Natural killer cell (primary cell): ENCODE data around the gene WEE1. TPM values are rescaled to one million over a fixed set of nuclear protein-coding genes. Genes with fewer than 3 reads are reported as not detected.
A peak's percentile ranks its signal among the peaks of the same experiment; 100 is the strongest.

ENCODE experiments used
- ATAC-seq, 3 donors: fragments of 150-1000 bp in 2 of 3; fragments of 200-7000 bp in 1 of 3; cut with Tn5 transposase; 1 replicate in 1 of 3; 2 replicates in 2 of 3; pipeline ENCODE4 v1.10.0; 2021; ENCODE audit warnings: mild to moderate bottlenecking in 2 of 3, moderate library complexity in 2 of 3
- DNase-seq, 2 donors: peaks; one replicate each; pipeline versions ENCODE4 v3.0.0 to v3.0.0-alpha.2; 2013 to 2021; ENCODE audit warnings: mixed read lengths in 1 of 2
- H3K27ac ChIP-seq: one replicate; pipeline ENCODE4 v1.5.1; 2013; ENCODE audit warnings: mild to moderate bottlenecking, low read length
- H3K27me3 ChIP-seq: one replicate; pipeline ENCODE4 v1.6.1; 2013; ENCODE audit warnings: low read length; ENCODE audit not compliant: control insufficient read depth, insufficient read depth
- H3K36me3 ChIP-seq: one replicate; pipeline ENCODE4 v1.6.1; 2013; ENCODE audit warnings: low read length; ENCODE audit not compliant: control insufficient read depth, insufficient read depth
- H3K4me1 ChIP-seq: one replicate; pipeline ENCODE4 v1.6.1; 2013; ENCODE audit warnings: low read length; ENCODE audit not compliant: control insufficient read depth, insufficient read depth
- H3K4me3 ChIP-seq: one replicate; pipeline ENCODE4 v1.5.1; 2013; ENCODE audit warnings: low read length
- H3K9me3 ChIP-seq: one replicate; pipeline ENCODE4 v1.6.1; 2013; ENCODE audit warnings: low read length; ENCODE audit not compliant: control insufficient read depth, insufficient read depth
- H3K27ac Mint-ChIP-seq, 2 donors: one replicate each; pipeline ENCODE4 v1.8.0; 2022; ENCODE audit warnings: mild to moderate bottlenecking in 2 of 2, mixed read lengths in 2 of 2, moderate library complexity in 1 of 2
- H3K27me3 Mint-ChIP-seq, 2 donors: one replicate each; pipeline ENCODE4 v1.8.0; 2022; ENCODE audit warnings: low read depth in 2 of 2, mixed read lengths in 2 of 2
- H3K36me3 Mint-ChIP-seq: one replicate; pipeline ENCODE4 v1.8.0; 2022; ENCODE audit warnings: mixed read lengths
- H3K4me1 Mint-ChIP-seq, 2 donors: one replicate each; pipeline ENCODE4 v1.8.0; 2022; ENCODE audit warnings: mixed read lengths in 2 of 2
- H3K4me3 Mint-ChIP-seq: one replicate; pipeline ENCODE4 v1.8.0; 2022; ENCODE audit warnings: mild to moderate bottlenecking, moderate library complexity, mixed read lengths
- H3K9me3 Mint-ChIP-seq, 2 donors: one replicate each; pipeline ENCODE4 v1.8.0; 2022; ENCODE audit warnings: mixed read lengths in 2 of 2
- WGBS: methylation state at CpG from one replicate; pipeline ENCODE4 v1.1.7; 2013; ENCODE audit warnings: missing lambda C conversion rate; ENCODE audit not compliant: insufficient coverage; 5-methylcytosine and 5-hydroxymethylcytosine counted together
- intact Hi-C: fragments of 100-400 bp; cut with micrococcal nuclease; formaldehyde crosslinking; loops from one replicate; pipeline ENCODE4 v1.14.2; 2022
- total RNA-seq, 4 donors: library from RNA; stranded (reverse); fragments of 120-200 nt in 1 of 4; gene quantifications; one replicate each; pipeline versions ENCODE4 v1.2.3 to v1.2.4, GENCODE V29; 2013 to 2022
- TF ChIP-seq, protein P1 (sequence below): fragments of 200-600 bp; IDR thresholded peaks from one replicate; pipeline ENCODE4 v1.8.0; 2022; ENCODE audit warnings: antibody characterized with exemption

Gene WEE1
- total RNA-seq, 3 donors from 2014 or later (not counting 1 experiment from before 2014, with no cell fraction given) = 17.1 to 20.8 (median 19.0) TPM

GRCh38 chr11:9604134-9604533 is 30.7 kb downstream of the WEE1 start:
- Histone ChIP-seq H3K4me3 (no peak overlapping the region), H3K27ac (no peak overlapping the region), H3K9me3 (no peaks in the 10 kb centered on the region), H3K27me3 (no peaks in the 10 kb centered on the region), H3K4me1 (peaks cover 33% of the 10 kb centered on the region), H3K36me3 (no peaks in the 10 kb centered on the region)
- intact Hi-C loops = no loop called here
- 85% methylated on average over 5 of the region's 6 CpGs for WGBS
- DNase-seq = no peak
- no peaks in the 10 kb centered on the region for H3K9me3 Mint-ChIP-seq
- H3K4me1 Mint-ChIP-seq = peaks cover 27 to 31% of the 10 kb centered on the region in 2 donors
- no peak overlapping the region for H3K27ac Mint-ChIP-seq
- TF ChIP-seq, protein P1, sequence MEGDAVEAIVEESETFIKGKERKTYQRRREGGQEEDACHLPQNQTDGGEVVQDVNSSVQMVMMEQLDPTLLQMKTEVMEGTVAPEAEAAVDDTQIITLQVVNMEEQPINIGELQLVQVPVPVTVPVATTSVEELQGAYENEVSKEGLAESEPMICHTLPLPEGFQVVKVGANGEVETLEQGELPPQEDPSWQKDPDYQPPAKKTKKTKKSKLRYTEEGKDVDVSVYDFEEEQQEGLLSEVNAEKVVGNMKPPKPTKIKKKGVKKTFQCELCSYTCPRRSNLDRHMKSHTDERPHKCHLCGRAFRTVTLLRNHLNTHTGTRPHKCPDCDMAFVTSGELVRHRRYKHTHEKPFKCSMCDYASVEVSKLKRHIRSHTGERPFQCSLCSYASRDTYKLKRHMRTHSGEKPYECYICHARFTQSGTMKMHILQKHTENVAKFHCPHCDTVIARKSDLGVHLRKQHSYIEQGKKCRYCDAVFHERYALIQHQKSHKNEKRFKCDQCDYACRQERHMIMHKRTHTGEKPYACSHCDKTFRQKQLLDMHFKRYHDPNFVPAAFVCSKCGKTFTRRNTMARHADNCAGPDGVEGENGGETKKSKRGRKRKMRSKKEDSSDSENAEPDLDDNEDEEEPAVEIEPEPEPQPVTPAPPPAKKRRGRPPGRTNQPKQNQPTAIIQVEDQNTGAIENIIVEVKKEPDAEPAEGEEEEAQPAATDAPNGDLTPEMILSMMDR = no peak
- no peak overlapping the region for H3K4me3 Mint-ChIP-seq
- H3K27me3 Mint-ChIP-seq = peaks cover 5 to 20% of the 10 kb centered on the region in 2 donors
- no peak for ATAC-seq
- H3K36me3 Mint-ChIP-seq = no peaks in the 10 kb centered on the region

- TF ChIP-seq, protein P1 = no peak
- Histone ChIP-seq H3K4me3 (no peak overlapping the region), H3K9me3 (no peaks in the 10 kb centered on the region), H3K4me1 (peaks cover 25% of the 10 kb centered on the region), H3K27ac (no peak overlapping the region), H3K27me3 (no peaks in the 10 kb centered on the region), H3K36me3 (no peaks in the 10 kb centered on the region)
- H3K9me3 Mint-ChIP-seq = no peaks in the 10 kb centered on the region
- peaks cover 19 to 25% of the 10 kb centered on the region in 2 donors for H3K4me1 Mint-ChIP-seq
- H3K27ac Mint-ChIP-seq = no peak overlapping the region
- H3K27me3 Mint-ChIP-seq = peaks cover 5 to 20% of the 10 kb centered on the region in 2 donors
- no peak for DNase-seq
- peak in 1 of 3 donors; percentile 56 for ATAC-seq
- H3K4me3 Mint-ChIP-seq = no peak overlapping the region
- WGBS = 96% methylated on average over 5 of the region's 5 CpGs
- intact Hi-C loops = no loop called here
- no peaks in the 10 kb centered on the region for H3K36me3 Mint-ChIP-seq
Measured at GRCh38 chr11:9605742-9606141, 32.3 kb downstream of the WEE1 start.

DNA sequence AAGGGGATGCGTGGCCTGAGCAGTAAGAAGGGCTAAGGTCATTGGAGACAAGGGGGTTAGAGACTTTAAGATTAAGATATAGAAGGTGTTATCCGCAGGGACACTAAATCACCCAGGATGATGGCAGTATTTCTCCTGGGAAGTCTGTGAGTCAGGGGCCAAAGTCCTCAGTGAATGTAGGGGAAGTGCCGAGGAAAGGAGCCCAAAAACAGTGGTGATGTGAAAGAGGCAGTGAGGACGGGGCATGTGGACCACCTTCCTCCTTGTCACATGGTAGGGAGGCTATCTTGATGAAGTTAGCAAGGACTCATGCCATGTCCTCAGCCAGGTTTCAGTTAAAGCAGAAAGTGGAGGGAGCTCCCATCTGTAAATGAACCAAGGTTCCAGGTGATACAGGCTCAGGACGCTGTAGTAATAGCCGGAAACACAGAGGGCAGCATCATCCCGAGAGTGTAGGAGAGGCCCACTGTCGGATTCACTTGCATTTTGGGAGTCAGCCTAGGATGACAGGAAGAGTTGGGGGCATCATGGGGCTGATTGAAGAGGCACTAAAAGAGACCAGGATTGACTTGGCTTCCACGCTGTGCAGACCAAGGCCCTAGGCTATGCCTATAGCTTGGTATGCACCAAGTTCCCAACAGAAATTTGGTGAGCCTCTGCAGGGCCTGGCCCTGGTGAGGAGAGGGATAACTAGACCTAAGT is 33.5 kb downstream of the WEE1 start:
- Mint-ChIP-seq H3K27me3 (peaks cover 9 to 20% of the 10 kb centered on the region in 2 donors), H3K4me1 (peaks cover 7 to 13% of the 10 kb centered on the region in 2 donors), H3K36me3 (no peaks in the 10 kb centered on the region), H3K27ac (no peak overlapping the region), H3K4me3 (no peak overlapping the region), H3K9me3 (no peaks in the 10 kb centered on the region)
- H3K4me1 ChIP-seq = peaks cover 13% of the 10 kb centered on the region
- TF ChIP-seq, protein P1 = no peak
- no peaks in the 10 kb centered on the region for H3K9me3 ChIP-seq
- H3K27ac ChIP-seq = no peak overlapping the region
- intact Hi-C loops = no loop called here
- 96% methylated on average over 9 of the region's 9 CpGs for WGBS
- H3K36me3 ChIP-seq = no peaks in the 10 kb centered on the region
- DNase-seq = no peak
- no peak overlapping the region for H3K4me3 ChIP-seq
- peak in 1 of 3 donors; percentile 48 for ATAC-seq
- H3K27me3 ChIP-seq = no peaks in the 10 kb centered on the region

DNA sequence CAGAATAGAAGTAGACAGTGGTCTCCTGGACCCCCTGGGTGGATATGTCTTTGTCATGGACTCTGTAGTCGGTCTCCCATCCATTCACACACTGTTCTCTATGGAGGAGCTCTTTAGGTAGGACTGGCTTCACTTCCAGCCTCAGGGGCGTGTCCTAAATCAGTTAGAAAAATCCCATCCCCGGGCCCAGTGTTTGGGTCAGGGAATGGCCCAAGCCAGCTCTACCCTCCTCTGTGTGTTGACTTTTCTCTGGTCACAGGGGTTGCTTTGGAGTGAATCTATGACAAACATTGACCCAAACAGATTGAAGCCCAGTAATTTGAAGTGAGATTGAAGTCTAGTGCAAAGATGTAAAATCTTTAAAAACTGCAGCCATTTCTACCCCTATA is 34.0 kb downstream of the WEE1 start:
- H3K27ac ChIP-seq = no peak overlapping the region
- H3K27ac Mint-ChIP-seq = no peak overlapping the region
- H3K36me3 ChIP-seq = no peaks in the 10 kb centered on the region
- H3K9me3 Mint-ChIP-seq = no peaks in the 10 kb centered on the region
- peaks cover 8% of the 10 kb centered on the region for H3K4me1 ChIP-seq
- DNase-seq (no peak), ATAC-seq (peak in 1 of 3 donors; percentile 4)
- WGBS = 97% methylated on average over 3 of the region's 3 CpGs
- H3K4me3 Mint-ChIP-seq = no peak overlapping the region
- peaks cover 9 to 20% of the 10 kb centered on the region in 2 donors for H3K27me3 Mint-ChIP-seq
- no peak overlapping the region for H3K4me3 ChIP-seq
- intact Hi-C loops = no loop called here
- peaks cover 2 to 7% of the 10 kb centered on the region in 2 donors for H3K4me1 Mint-ChIP-seq
- H3K27me3 ChIP-seq = no peaks in the 10 kb centered on the region
- H3K36me3 Mint-ChIP-seq = no peaks in the 10 kb centered on the region
- TF ChIP-seq, protein P1 = no peak
- no peaks in the 10 kb centered on the region for H3K9me3 ChIP-seq
